Panc1 (cell line): ENCODE results near the gene ZNF407. TPM values are rescaled to one million over a fixed set of nuclear protein-coding genes. Genes with fewer than 3 reads are reported as not detected.

Source experiments
- ATAC-seq: fragments of 200-7000 bp; cut with Tn5 transposase; 2 replicates; pipeline ENCODE4 v1.9.1; 2020; ENCODE audit warnings: mild to moderate bottlenecking, moderate library complexity
- BruUV-seq: library from RNA; stranded (reverse); fragments of 400-500 nt; replicated peaks from 2 replicates; lab custom pipeline; 2021; lab: Mats Ljungman, UMichigan
- CTCF ChIA-PET: fragments of 300-600 bp; sonication (Branson Sonifier 250); formaldehyde crosslinking; loops from one replicate; lab custom pipeline; 2022; ENCODE audit warnings: antibody characterized with exemption; lab: Charles Lee
- POLR2A ChIA-PET: fragments of 300-600 bp; sonication (Branson Sonifier 250); formaldehyde crosslinking; loops from one replicate; lab custom pipeline; 2022; ENCODE audit warnings: antibody characterized with exemption; lab: Charles Lee
- DNase-seq: peaks from one replicate; pipeline ENCODE4 v3.0.0-alpha.2; 2010; ENCODE audit warnings: low read depth, low spot score
- H3K27ac ChIP-seq: 2 replicates; pipeline ENCODE4 v1.5.1; 2011; ENCODE audit warnings: mild to moderate bottlenecking, low read length, inconsistent platforms
- H3K27me3 ChIP-seq: fragments of 200-500 bp; sonication (Bioruptor generic); 2 replicates; pipeline ENCODE4 v1.6.0; 2014; ENCODE audit warnings: low read length, inconsistent platforms; ENCODE audit not compliant: control insufficient read depth, insufficient read depth
- H3K36me3 ChIP-seq: fragments of 200-500 bp; sonication (Bioruptor generic); 2 replicates; pipeline ENCODE4 v1.5.1; 2014; ENCODE audit warnings: inconsistent platforms, mild to moderate bottlenecking, low read length, moderate library complexity; ENCODE audit not compliant: control insufficient read depth, insufficient read depth
- H3K4me1 ChIP-seq: 2 replicates; pipeline ENCODE4 v1.5.1; 2011; ENCODE audit warnings: inconsistent platforms, mild to moderate bottlenecking, low read length, moderate library complexity; ENCODE audit not compliant: control insufficient read depth, insufficient read depth
- H3K4me3 ChIP-seq, 2 experiments: 2 replicates each; pipeline ENCODE4 v1.5.1; 2011 to 2012; ENCODE audit warnings: low read depth in 2 of 2, low read length in 2 of 2, mild to moderate bottlenecking in 2 of 2, inconsistent platforms in 1 of 2, moderate library complexity in 1 of 2
- H3K9me3 ChIP-seq: fragments of 200-500 bp; sonication (Bioruptor generic); 2 replicates; pipeline ENCODE4 v1.5.1; 2014; ENCODE audit warnings: low read depth, mild to moderate bottlenecking, inconsistent platforms, low read length, moderate library complexity; ENCODE audit not compliant: control insufficient read depth, insufficient read depth
- CTCF ChIP-seq: fragments of 450-650 bp; IDR thresholded peaks from 2 replicates; pipeline ENCODE4 v1.5.1; 2017; ENCODE audit warnings: mild to moderate bottlenecking
- POLR2AphosphoS5 ChIP-seq: IDR thresholded peaks from 2 replicates; pipeline ENCODE4 v1.6.1; 2012; ENCODE audit warnings: mild to moderate bottlenecking, low read depth, low read length, moderate library complexity
- REST ChIP-seq, 2 experiments: IDR thresholded peaks; 2 replicates each; pipeline ENCODE4 v1.6.1; 2011 to 2012; ENCODE audit warnings: low read depth in 2 of 2, control low read depth in 1 of 2, low read length in 1 of 2, mild to moderate bottlenecking in 1 of 2, moderate library complexity in 1 of 2; ENCODE audit not compliant: insufficient read depth in 1 of 2
- SIN3A ChIP-seq: IDR thresholded peaks from 2 replicates; pipeline ENCODE4 v1.6.1; 2012; ENCODE audit warnings: low read depth, mild to moderate bottlenecking, low read length, moderate library complexity, borderline replicate concordance; ENCODE audit not compliant: insufficient read depth
- TCF7L2 ChIP-seq: IDR thresholded peaks from 2 replicates; pipeline ENCODE4 v1.6.1; 2011; ENCODE audit warnings: mild to moderate bottlenecking, low read depth, low read length, inconsistent platforms
- in situ Hi-C: cut with HindIII; loops from 2 replicates; pipeline ENCODE4 v1.10.0; 2016; ENCODE audit warnings: low sequenced_read_pairs, low pct_unique_long_range_greater_than_20kb
- intact Hi-C: fragments of 100-400 bp; cut with micrococcal nuclease; formaldehyde crosslinking; loops from one replicate; pipeline ENCODE4 v1.10.0; 2022; ENCODE audit not compliant: unreplicated experiment
- total RNA-seq: library from RNA; stranded (reverse); gene quantifications from one replicate; pipeline ENCODE4 v1.2.1, GENCODE V29; 2021; ENCODE audit not compliant: unreplicated experiment

ZNF407 gene
- total RNA-seq, 1 experiment from 2014 or later: 16.8 TPM

GRCh38 chr18:74679679-74680076, 82.0 kb downstream of the ZNF407 start:
- Histone ChIP-seq H3K36me3 (no peaks in the 10 kb centered on the region), H3K4me1 (no peaks in the 10 kb centered on the region), H3K27ac (no peak overlapping the region), H3K4me3 (no peak overlapping the region), H3K9me3 (peaks cover 11% of the 10 kb centered on the region), H3K27me3 (no peaks in the 10 kb centered on the region)
- ATAC-seq (no peak), DNase-seq (no peak)
- in situ Hi-C loops (no loop called here), intact Hi-C loops (no loop called here)
- ChIA-PET CTCF (no interaction called here), POLR2A (no interaction called here)
- BruUV-seq: no TSS peak
- TF ChIP-seq CTCF (no peak), SIN3A (no peak), POLR2AphosphoS5 (no peak), REST (IDR thresholded peaks at IDR 0.05; ENCODE audit: insufficient read depth in 1 of 2, low read depth in 2 of 2, low read length in 1 of 2) (no peak)

- Histone ChIP-seq H3K27ac (no peak overlapping the region), H3K4me1 (no peaks in the 10 kb centered on the region), H3K27me3 (no peaks in the 10 kb centered on the region), H3K36me3 (no peaks in the 10 kb centered on the region), H3K4me3 (no peak overlapping the region), H3K9me3 (peaks cover 4% of the 10 kb centered on the region)
- in situ Hi-C loops (no loop called here), intact Hi-C loops (no loop called here)
- BruUV-seq: no TSS peak
- ChIA-PET CTCF (no interaction called here), POLR2A (no interaction called here)
- no peak for DNase-seq
- ATAC-seq: no peak
- TF ChIP-seq TCF7L2 (0 out of 2 replicates have a peak, but pooled peaks have one; percentile 18), CTCF (no peak), SIN3A (no peak), REST (IDR thresholded peaks at IDR 0.05; ENCODE audit: insufficient read depth in 1 of 2, low read depth in 2 of 2, low read length in 1 of 2) (no peak), POLR2AphosphoS5 (no peak)
These were observed 84.7 kb downstream of the ZNF407 start for GRCh38 chr18:74682141-74682990.
